NT2/D1 (cell line): ENCODE data around the gene POLDIP3.

Experiments
- DNase-seq: peaks from one replicate; pipeline ENCODE4 v3.0.0-alpha.2; 2011; ENCODE audit warnings: low read depth, low spot score
- H3K27me3 ChIP-seq: 2 replicates; pipeline ENCODE4 v1.6.0; 2011; ENCODE audit warnings: mild to moderate bottlenecking; ENCODE audit not compliant: insufficient read length, insufficient read depth
- H3K36me3 ChIP-seq: 2 replicates; pipeline ENCODE4 v1.6.1; 2011; ENCODE audit warnings: mild to moderate bottlenecking, low read length, mixed read lengths; ENCODE audit not compliant: insufficient read depth, insufficient read length
- H3K4me1 ChIP-seq: 2 replicates; pipeline ENCODE4 v1.5.1; 2011; ENCODE audit not compliant: insufficient read depth, insufficient read length
- H3K4me3 ChIP-seq: 2 replicates; pipeline ENCODE4 v1.5.1; 2011; ENCODE audit warnings: low read depth; ENCODE audit not compliant: insufficient read length
- H3K9ac ChIP-seq: 2 replicates; pipeline ENCODE4 v1.6.0; 2011; ENCODE audit warnings: low read depth; ENCODE audit not compliant: insufficient read length
- H3K9me3 ChIP-seq: 2 replicates; pipeline ENCODE4 v1.5.1; 2011; ENCODE audit warnings: mild to moderate bottlenecking, low read length; ENCODE audit not compliant: insufficient read depth
- SUZ12 ChIP-seq: IDR thresholded peaks from 2 replicates; pipeline ENCODE4 v1.6.1; 2011; ENCODE audit not compliant: insufficient read length, insufficient read depth; ENCODE audit errors: extremely low read depth
- YY1 ChIP-seq: IDR thresholded peaks from 2 replicates; pipeline ENCODE4 v1.6.1; 2011; ENCODE audit not compliant: insufficient read length, insufficient read depth
- ZNF274 ChIP-seq: IDR thresholded peaks from 2 replicates; pipeline ENCODE4 v1.6.1; 2011; ENCODE audit warnings: mild to moderate bottlenecking, low read depth, low read length

POLDIP3 gene

DNA sequence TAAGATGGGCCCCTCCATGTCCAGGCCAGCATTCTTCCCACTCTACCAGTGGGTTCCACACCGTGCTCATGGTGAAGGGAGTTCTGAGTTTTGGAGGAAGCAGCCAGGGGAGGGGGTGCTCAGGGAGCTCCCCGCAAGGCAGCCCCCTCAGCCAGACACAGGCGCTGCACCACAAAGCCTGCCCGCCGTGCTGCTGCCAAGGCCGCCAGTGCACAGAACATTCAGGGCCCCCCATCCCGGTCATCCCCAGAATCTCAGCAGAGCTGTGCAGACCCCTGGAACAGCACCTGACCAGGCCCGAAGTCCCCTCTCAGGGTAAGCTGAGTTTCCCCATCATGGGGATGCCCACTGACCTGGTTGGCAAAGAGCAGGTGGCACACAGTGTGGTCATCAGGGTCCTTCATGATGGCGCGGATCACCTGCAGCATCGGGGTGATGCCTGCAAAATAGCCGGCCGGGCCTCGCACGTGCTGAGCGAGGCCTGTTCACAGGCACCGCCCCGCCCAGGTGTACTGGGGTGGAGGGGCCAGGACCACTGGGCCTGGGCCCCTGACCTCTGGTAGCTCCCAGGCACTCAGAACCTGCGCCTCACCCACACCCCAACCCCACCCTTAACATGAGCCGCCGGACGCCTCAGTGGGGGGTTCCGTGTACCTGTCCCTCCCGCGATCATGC is 12.4 kb upstream of the POLDIP3 start:
- H3K4me1 ChIP-seq = peaks cover 3% of the 10 kb centered on the region
- H3K9ac ChIP-seq = no peak overlapping the region
- H3K4me3 ChIP-seq = no peak overlapping the region
- DNase-seq = no peak
- TF ChIP-seq ZNF274 (no peak), SUZ12 (no peak), YY1 (no peak)
- no peaks in the 10 kb centered on the region for H3K27me3 ChIP-seq
- H3K36me3 ChIP-seq = peaks cover 87% of the 10 kb centered on the region
- H3K9me3 ChIP-seq = no peaks in the 10 kb centered on the region

DNA sequence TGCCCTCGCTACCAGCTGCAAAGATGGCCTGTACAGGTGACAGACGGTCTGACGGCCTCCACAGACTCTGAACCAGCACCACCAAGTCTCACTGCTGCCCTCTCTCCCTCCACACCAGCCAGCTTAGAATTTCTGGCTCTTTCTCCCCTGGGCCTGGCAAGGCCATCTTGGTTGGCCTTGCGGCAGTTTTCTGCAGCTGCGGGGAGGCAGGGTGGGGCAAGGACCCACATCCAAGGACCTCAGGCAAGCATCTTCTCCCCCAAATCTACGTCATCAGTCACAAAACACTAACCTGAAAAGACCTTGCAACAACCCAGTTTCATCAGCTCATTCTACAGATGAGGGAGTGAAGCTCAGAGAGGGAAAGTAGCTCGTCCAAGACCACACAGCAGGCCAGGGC is 11.7 kb upstream of the POLDIP3 start:
- Histone ChIP-seq H3K27me3 (no peaks in the 10 kb centered on the region), H3K36me3 (peaks cover 81% of the 10 kb centered on the region), H3K9ac (no peak overlapping the region), H3K4me3 (no peak overlapping the region), H3K9me3 (no peaks in the 10 kb centered on the region), H3K4me1 (peaks cover 3% of the 10 kb centered on the region)
- TF ChIP-seq ZNF274 (no peak), YY1 (no peak), SUZ12 (no peak)
- no peak for DNase-seq

DNA sequence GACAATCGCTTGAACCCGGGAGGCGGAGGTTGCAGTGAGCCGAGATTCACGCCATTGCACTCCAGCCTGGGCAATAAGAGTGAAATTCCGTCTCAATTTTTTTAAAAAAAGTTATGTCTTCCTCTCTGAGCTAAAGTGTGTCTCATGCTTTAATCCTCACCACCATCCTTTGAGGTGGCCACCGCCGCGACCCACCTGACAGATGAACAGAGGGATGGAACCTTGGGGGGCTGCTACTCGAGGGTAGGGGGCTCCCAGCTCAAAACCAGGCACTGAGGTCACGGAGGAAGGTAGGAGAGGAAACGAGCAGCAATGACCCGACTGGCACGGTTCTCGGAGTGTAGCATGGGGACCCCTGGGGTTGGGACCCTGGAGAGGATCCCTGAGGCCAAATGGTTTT is 10.7 kb upstream of the POLDIP3 start:
- TF ChIP-seq SUZ12 = no peak
- TF ChIP-seq ZNF274 = no peak
- no peak for TF ChIP-seq YY1
- H3K9me3 ChIP-seq = no peaks in the 10 kb centered on the region
- H3K27me3 ChIP-seq = no peaks in the 10 kb centered on the region
- no peak overlapping the region for H3K9ac ChIP-seq
- no peak overlapping the region for H3K4me3 ChIP-seq
- peaks cover 3% of the 10 kb centered on the region for H3K4me1 ChIP-seq
- H3K36me3 ChIP-seq = peaks cover 74% of the 10 kb centered on the region
- DNase-seq = no peak

DNA sequence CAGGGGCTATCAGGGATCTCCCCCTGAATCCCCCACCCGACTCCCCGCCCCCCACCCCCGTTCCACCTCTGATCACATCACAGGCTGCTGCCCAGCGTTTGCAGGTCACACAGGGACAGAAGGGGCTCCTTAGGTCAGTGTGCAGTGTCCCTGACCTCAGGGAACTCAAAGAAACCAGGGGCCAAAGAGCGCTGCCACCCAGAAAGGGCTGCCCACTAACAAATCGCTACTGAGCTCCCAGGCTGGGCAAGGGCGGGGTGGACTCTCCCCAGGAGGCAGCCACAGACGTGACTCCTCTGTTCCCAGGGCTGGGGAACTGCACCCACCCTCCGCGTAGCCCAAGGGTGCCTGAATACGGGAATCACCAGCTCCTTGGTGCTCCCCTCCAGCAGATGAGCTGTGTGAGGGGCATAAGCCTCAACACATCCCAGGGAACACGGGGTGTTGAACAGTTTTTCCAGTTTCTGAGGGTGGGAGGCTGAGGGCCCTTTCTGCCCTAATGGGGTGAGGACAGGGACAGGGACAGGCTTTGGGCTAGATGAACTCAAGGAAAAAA is 9.9 kb upstream of the POLDIP3 start:
- H3K9me3 ChIP-seq = no peaks in the 10 kb centered on the region
- H3K4me3 ChIP-seq = no peak overlapping the region
- peaks cover 3% of the 10 kb centered on the region for H3K4me1 ChIP-seq
- H3K9ac ChIP-seq = no peak overlapping the region
- TF ChIP-seq ZNF274 = no peak
- TF ChIP-seq SUZ12 = no peak
- no peak for TF ChIP-seq YY1
- H3K27me3 ChIP-seq = no peaks in the 10 kb centered on the region
- peaks cover 77% of the 10 kb centered on the region for H3K36me3 ChIP-seq
- no peak for DNase-seq

DNA sequence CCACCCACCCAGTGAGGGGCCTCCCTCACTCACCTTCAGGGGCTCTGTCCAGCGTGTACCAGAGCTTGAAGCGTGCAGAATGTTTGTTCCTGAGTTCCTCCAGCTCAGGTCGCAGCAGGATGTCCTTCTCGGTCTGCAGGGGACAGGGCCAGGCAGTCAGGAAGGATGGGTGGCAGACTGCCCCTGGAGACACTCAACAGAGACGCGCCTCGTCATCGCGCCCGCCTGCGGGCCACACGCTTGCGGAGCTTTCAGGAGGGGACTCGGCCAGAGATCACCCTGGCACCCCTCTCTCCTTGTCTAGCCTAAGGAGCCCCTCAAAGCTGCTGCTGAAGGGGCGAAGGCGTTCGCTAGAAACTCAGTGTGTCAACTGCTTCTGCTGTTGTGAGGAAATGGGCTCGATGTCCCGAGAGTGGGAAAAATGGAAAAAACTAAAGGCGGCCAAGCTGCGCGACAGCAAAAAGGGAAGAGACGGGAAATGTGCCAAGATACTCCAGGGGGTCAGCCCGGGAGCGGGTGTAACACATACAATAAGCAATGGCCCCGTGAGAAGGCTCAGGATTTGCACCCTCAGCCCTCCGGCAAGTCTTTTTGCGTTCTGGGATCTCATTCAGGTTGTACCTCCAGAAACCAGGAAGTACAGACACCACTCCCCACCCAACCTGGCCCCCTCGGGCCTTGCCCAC is 9.2 kb upstream of the POLDIP3 start:
- DNase-seq = no peak
- H3K4me1 ChIP-seq = peaks cover 7% of the 10 kb centered on the region
- H3K36me3 ChIP-seq = peaks cover 77% of the 10 kb centered on the region
- TF ChIP-seq YY1 (no peak), SUZ12 (no peak), ZNF274 (no peak)
- no peaks in the 10 kb centered on the region for H3K9me3 ChIP-seq
- H3K9ac ChIP-seq = no peak overlapping the region
- H3K27me3 ChIP-seq = no peaks in the 10 kb centered on the region
- H3K4me3 ChIP-seq = no peak overlapping the region

DNA sequence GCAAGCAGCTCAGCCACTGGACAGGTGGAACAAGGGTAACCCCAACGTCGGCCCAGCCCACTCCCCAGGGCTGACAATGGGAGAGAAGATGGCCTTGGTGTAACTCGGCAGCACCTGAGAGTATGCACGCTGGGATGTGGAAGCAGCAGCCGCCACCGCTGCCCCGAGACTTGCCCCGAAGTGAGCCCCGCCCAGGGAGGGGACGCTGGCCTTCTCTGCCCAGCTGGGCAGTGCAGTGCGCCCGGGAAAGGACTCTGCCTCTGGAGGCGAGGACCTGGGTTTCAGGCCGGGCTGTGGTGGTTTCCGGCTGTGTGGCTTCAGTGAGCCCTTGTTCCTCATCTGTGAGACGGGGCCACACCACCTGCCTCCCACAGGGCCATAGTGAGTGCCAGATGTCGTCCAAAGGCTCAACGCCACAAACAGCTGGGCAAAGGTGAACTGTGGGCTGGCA is 8.6 kb upstream of the POLDIP3 start:
- no peak for DNase-seq

DNA sequence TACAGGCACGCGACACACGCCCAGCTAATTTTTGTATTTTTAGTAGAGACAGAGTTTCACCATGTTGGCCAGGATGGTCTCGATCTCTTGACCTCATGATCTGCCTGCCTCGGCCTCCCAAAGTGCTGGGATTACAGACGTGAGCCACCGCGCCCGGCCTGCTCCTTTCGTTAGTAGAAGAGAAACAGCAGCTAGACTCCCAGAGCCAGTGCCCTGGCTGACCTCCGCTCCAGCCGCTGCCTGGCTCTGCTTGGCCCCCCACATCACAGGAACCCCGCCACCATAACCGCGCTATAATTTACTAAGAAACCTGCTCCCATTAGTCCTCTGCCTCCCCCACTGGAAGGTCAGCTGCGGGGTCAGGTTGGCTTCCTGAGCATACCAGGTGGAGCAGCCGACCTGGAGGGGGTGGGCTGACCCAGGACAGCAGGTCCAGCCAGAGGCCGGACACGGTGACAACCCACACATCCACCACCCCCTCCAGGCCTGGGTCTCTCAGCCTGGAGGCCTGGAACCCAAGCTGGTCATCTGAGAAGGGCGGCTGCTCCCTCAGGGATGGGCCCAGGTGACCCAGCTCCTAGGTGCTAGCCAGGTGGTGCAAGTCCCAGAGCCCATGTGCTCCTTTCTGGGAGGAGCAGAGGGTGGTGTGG is 7.5 kb upstream of the POLDIP3 start:
- Histone ChIP-seq H3K36me3 (peaks cover 62% of the 10 kb centered on the region), H3K4me3 (no peak overlapping the region), H3K27me3 (no peaks in the 10 kb centered on the region), H3K9me3 (no peaks in the 10 kb centered on the region), H3K9ac (no peak overlapping the region), H3K4me1 (peaks cover 7% of the 10 kb centered on the region)
- no peak for DNase-seq
- TF ChIP-seq YY1 (no peak), ZNF274 (no peak), SUZ12 (no peak)

More for the DNA sequence above, 8.6 kb upstream of the POLDIP3 start:
- Histone ChIP-seq H3K9ac (no peak overlapping the region), H3K9me3 (no peaks in the 10 kb centered on the region), H3K4me3 (no peak overlapping the region), H3K4me1 (peaks cover 7% of the 10 kb centered on the region), H3K27me3 (no peaks in the 10 kb centered on the region), H3K36me3 (peaks cover 74% of the 10 kb centered on the region)
- TF ChIP-seq ZNF274 = no peak
- TF ChIP-seq YY1 = no peak
- TF ChIP-seq SUZ12 = no peak
